SK-N-SH (cell line): Measurements from ENCODE around the gene TIAM2. TPM values are rescaled to one million over a fixed set of nuclear protein-coding genes. Genes with fewer than 3 reads are reported as not detected.

Source experiments
- CTCF ChIA-PET: fragments of 300-600, 350-600 bp; formaldehyde crosslinking; extraction: SDS; loops from one replicate; lab custom pipeline; 2021; lab: Yijun Ruan, JAX
- POLR2A ChIA-PET: fragments of 350-600 bp; sonication (Branson Sonifier 250); formaldehyde crosslinking; extraction: SDS; loops from one replicate; lab custom pipeline; 2020; ENCODE audit warnings: antibody characterized with exemption, inconsistent platforms; lab: Yijun Ruan, JAX
- DNase-seq: peaks from one replicate; pipeline ENCODE4 v3.0.0; 2012
- H2AFZ ChIP-seq: fragments of 200-600 bp; sonication (generic); 2 replicates; pipeline ENCODE4 v1.8.1; 2016; ENCODE audit warnings: antibody characterized with exemption, mild to moderate bottlenecking, low read depth
- H3F3A ChIP-seq: fragments of 200-600 bp; sonication (generic); replicated peaks from 2 replicates; pipeline ENCODE3; 2016; ENCODE audit warnings: antibody characterized with exemption, mild to moderate bottlenecking; ENCODE audit not compliant: insufficient read depth
- H3K27ac ChIP-seq, 2 experiments: fragments of 200-500 bp in 1 of 2; fragments of 200-600 bp in 1 of 2; sonication (Bioruptor generic) in 1 of 2; sonication (generic), shearing (Covaris generic) in 1 of 2; 2 replicates each; pipeline versions ENCODE4 v1.5.1 to v1.6.1; 2014 to 2016; ENCODE audit warnings: low read depth in 2 of 2, inconsistent platforms in 1 of 2, low read length in 1 of 2, mild to moderate bottlenecking in 1 of 2, mixed read lengths in 1 of 2
- H3K27me3 ChIP-seq: fragments of 200-600 bp; sonication (generic), shearing (Covaris generic); 2 replicates; pipeline ENCODE4 v1.6.1; 2016; ENCODE audit warnings: mixed run types; ENCODE audit not compliant: insufficient read depth
- H3K36me3 ChIP-seq, 2 experiments: fragments of 200-500 bp in 1 of 2; fragments of 200-600 bp in 1 of 2; sonication (Bioruptor generic) in 1 of 2; sonication (generic) in 1 of 2; replicated peaks in 1 of 2; 2 replicates each; pipeline versions ENCODE3 to v1.5.1; 2014 to 2016; ENCODE audit warnings: low read length in 1 of 2, mild to moderate bottlenecking in 1 of 2; ENCODE audit not compliant: insufficient read depth in 2 of 2, control insufficient read depth in 1 of 2
- H3K4me1 ChIP-seq, 2 experiments: fragments of 200-500 bp in 1 of 2; fragments of 200-600 bp in 1 of 2; sonication (Bioruptor generic) in 1 of 2; sonication (generic), shearing (Covaris generic) in 1 of 2; 2 replicates each; pipeline versions ENCODE4 v1.5.1 to v1.6.1; 2014 to 2016; ENCODE audit warnings: low read depth in 1 of 2, low read length in 1 of 2, mixed run types in 1 of 2; ENCODE audit not compliant: insufficient read depth in 2 of 2, control insufficient read depth in 1 of 2
- H3K4me2 ChIP-seq: fragments of 200-600 bp; sonication (generic), shearing (Covaris generic); 2 replicates; pipeline ENCODE4 v1.6.1; 2017; ENCODE audit warnings: mixed run types
- H3K4me3 ChIP-seq, 2 experiments: fragments of 200-500 bp in 1 of 2; fragments of 200-600 bp in 1 of 2; sonication (Bioruptor generic) in 1 of 2; sonication (generic), shearing (Covaris generic) in 1 of 2; 2 replicates each; pipeline versions ENCODE4 v1.5.1 to v1.8.1; 2014 to 2016; ENCODE audit warnings: low read depth in 2 of 2, inconsistent platforms in 1 of 2, low read length in 1 of 2, mild to moderate bottlenecking in 1 of 2, mixed read lengths in 1 of 2, moderate library complexity in 1 of 2
- H3K79me2 ChIP-seq: fragments of 200-600 bp; sonication (generic); 2 replicates; pipeline ENCODE4 v1.8.1; 2017; ENCODE audit warnings: mild to moderate bottlenecking; ENCODE audit not compliant: insufficient read depth
- H3K9ac ChIP-seq: fragments of 200-600 bp; sonication (generic); 2 replicates; pipeline ENCODE4 v1.6.1; 2017; ENCODE audit warnings: mixed run types
- H3K9me2 ChIP-seq: fragments of 200-600 bp; sonication (generic); 2 replicates; pipeline ENCODE4 v1.6.1; 2017; ENCODE audit warnings: mixed run types
- H3K9me3 ChIP-seq: fragments of 200-600 bp; sonication (generic); 2 replicates; pipeline ENCODE4 v1.6.1; 2017; ENCODE audit warnings: mixed run types, mild to moderate bottlenecking, moderate library complexity
- H4K20me1 ChIP-seq: fragments of 200-600 bp; sonication (generic); 2 replicates; pipeline ENCODE4 v1.6.1; 2017; ENCODE audit warnings: mild to moderate bottlenecking, mixed run types; ENCODE audit not compliant: insufficient read depth
- EP300 ChIP-seq, 2 experiments: IDR thresholded peaks; 2 replicates each; pipeline versions ENCODE4 v1.4.0 to v1.6.1; 2012; ENCODE audit warnings: borderline replicate concordance in 1 of 2, low read depth in 1 of 2, low read length in 1 of 2
- FOSL2 ChIP-seq: IDR thresholded peaks from 2 replicates; pipeline ENCODE4 v1.4.0; 2012; ENCODE audit warnings: low read depth, mild to moderate bottlenecking, moderate library complexity, borderline replicate concordance
- FOXJ3 ChIP-seq: sonication (generic); formaldehyde crosslinking; IDR thresholded peaks from 2 replicates; pipeline ENCODE4 v1.5.1; 2020; ENCODE audit warnings: mild to moderate bottlenecking, missing genetic modification reagents
- JUND ChIP-seq: IDR thresholded peaks from 2 replicates; pipeline ENCODE4 v1.4.0; 2012
- NRF1 ChIP-seq: IDR thresholded peaks from 2 replicates; pipeline ENCODE4 v1.6.1; 2012; ENCODE audit warnings: low read depth, mild to moderate bottlenecking, low read length
- POLR2AphosphoS5 ChIP-seq: IDR thresholded peaks from 2 replicates; pipeline ENCODE4 v1.6.1; 2012; ENCODE audit warnings: low read depth, low read length
- RFX5 ChIP-seq: IDR thresholded peaks from 2 replicates; pipeline ENCODE4 v1.6.1; 2012; ENCODE audit warnings: mild to moderate bottlenecking, improper control_type of control experiment, low read length
- RXRA ChIP-seq: IDR thresholded peaks from 2 replicates; pipeline ENCODE4 v1.4.0; 2012; ENCODE audit warnings: low read depth, mild to moderate bottlenecking, borderline replicate concordance
- SIN3A ChIP-seq: IDR thresholded peaks from 2 replicates; pipeline ENCODE4 v1.6.1; 2012; ENCODE audit warnings: low read depth, mild to moderate bottlenecking, low read length, moderate library complexity, borderline replicate concordance
- TAF1 ChIP-seq: IDR thresholded peaks from 2 replicates; pipeline ENCODE4 v1.6.1; 2012; ENCODE audit warnings: low read depth, mild to moderate bottlenecking, low read length, moderate library complexity, borderline replicate concordance
- YY1 ChIP-seq: IDR thresholded peaks from 2 replicates; pipeline ENCODE4 v1.4.0; 2012; ENCODE audit warnings: low read depth, mild to moderate bottlenecking
- WGBS: methylation state at CpG from one replicate; pipeline ENCODE4 v1.1.6; 2017; ENCODE audit warnings: low lambda C conversion rate; 5-methylcytosine and 5-hydroxymethylcytosine counted together
- polyA plus RNA-seq, 3 experiments: library from polyadenylated mRNA; depleted of rRNA; stranded (reverse); fragments of >200 nt; gene quantifications; 2 replicates each; pipeline ENCODE4 v1.2.3, GENCODE V29; 2012
- TF ChIP-seq, protein P1 (sequence below): IDR thresholded peaks from 2 replicates; pipeline ENCODE4 v1.6.1; 2012; ENCODE audit warnings: mild to moderate bottlenecking, low read depth, low read length, moderate library complexity
- TF ChIP-seq, protein P2 (sequence below): fragments of 150-350 bp; IDR thresholded peaks from 2 replicates; pipeline ENCODE4 v1.6.1; 2017; ENCODE audit warnings: antibody characterized with exemption, low read length, low read depth, borderline replicate concordance
- TF ChIP-seq, protein P3 (sequence below): IDR thresholded peaks from 2 replicates; pipeline ENCODE4 v1.4.0; 2012; ENCODE audit warnings: low read depth, borderline replicate concordance

Gene TIAM2
- polyA plus RNA-seq, 1 of the 3 experiments (the other 2 are of a cell fraction), result 13.6 TPM

DNA sequence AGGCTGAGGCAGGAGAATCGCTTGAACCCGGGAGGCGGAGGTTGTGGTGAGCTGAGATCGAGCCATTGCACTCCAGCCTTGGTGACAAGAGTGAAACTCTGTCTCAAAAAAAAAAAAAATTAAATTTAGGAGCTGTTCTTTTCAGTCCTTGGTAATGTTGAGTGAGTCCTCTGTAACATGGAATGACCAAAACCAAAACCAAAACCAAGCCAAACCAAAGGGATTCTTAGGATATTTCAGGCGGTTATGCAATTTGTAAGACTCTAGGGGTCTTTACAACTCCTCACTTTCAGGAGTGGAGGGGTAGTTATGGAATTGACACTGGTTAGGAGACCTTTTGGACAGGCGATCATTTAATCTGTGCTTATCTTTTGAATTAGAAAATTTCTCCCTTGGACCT is 15.8 kb downstream of the TIAM2 start (continued):
- TF ChIP-seq, protein P1, sequence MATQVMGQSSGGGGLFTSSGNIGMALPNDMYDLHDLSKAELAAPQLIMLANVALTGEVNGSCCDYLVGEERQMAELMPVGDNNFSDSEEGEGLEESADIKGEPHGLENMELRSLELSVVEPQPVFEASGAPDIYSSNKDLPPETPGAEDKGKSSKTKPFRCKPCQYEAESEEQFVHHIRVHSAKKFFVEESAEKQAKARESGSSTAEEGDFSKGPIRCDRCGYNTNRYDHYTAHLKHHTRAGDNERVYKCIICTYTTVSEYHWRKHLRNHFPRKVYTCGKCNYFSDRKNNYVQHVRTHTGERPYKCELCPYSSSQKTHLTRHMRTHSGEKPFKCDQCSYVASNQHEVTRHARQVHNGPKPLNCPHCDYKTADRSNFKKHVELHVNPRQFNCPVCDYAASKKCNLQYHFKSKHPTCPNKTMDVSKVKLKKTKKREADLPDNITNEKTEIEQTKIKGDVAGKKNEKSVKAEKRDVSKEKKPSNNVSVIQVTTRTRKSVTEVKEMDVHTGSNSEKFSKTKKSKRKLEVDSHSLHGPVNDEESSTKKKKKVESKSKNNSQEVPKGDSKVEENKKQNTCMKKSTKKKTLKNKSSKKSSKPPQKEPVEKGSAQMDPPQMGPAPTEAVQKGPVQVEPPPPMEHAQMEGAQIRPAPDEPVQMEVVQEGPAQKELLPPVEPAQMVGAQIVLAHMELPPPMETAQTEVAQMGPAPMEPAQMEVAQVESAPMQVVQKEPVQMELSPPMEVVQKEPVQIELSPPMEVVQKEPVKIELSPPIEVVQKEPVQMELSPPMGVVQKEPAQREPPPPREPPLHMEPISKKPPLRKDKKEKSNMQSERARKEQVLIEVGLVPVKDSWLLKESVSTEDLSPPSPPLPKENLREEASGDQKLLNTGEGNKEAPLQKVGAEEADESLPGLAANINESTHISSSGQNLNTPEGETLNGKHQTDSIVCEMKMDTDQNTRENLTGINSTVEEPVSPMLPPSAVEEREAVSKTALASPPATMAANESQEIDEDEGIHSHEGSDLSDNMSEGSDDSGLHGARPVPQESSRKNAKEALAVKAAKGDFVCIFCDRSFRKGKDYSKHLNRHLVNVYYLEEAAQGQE, result no peak
- no peak for TF ChIP-seq FOXJ3 (CRISPR knock-in tag)
- TF ChIP-seq, all 33 proteins: peak for 0

DNA sequence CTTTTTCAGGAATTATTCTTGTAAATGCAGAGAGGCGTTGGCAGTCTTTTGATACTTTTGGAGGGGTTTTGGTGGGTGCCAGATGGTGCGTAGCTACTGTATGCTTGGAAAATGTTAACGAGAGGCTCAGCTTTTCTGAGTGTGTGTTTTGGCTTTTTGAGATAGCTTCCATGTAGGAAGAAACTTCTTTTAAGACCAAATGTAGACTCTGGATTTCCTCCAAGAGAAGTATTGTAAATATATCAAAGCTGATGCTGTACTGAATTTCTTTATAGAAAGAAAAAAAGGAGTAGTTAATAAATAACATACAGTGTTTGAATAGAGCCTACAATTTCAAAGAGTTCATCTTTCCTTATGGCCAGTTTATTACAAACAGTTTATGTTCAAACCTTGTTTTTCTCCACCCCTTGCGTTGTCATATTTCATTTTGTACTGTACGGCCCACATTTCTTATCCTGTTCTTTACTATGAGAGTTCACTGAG is 16.7 kb downstream of the TIAM2 start:
- no peaks in the 10 kb centered on the region for H3K27me3 ChIP-seq
- DNase-seq, result no peak
- POLR2A ChIA-PET, result no interaction called here
- H3K4me2 ChIP-seq, result no peak overlapping the region
- H3K4me3 ChIP-seq, result no peak overlapping the region
- H3K79me2 ChIP-seq, result peaks cover 37% of the 10 kb centered on the region; the same call in 1 of the 2 replicates
- H3K9ac ChIP-seq, result no peak overlapping the region
- TF ChIP-seq RFX5 (no peak), TAF1 (no peak), FOSL2 (no peak), NRF1 (no peak), SIN3A (no peak), EP300 (IDR thresholded peaks at IDR 0.05; ENCODE audit: borderline replicate concordance in 1 of 2, low read depth in 1 of 2, low read length in 1 of 2) (no peak), JUND (no peak), RXRA (no peak), POLR2AphosphoS5 (no peak), YY1 (no peak), FOXJ3 (CRISPR knock-in tag) (no peak)
- TF ChIP-seq, protein P2, sequence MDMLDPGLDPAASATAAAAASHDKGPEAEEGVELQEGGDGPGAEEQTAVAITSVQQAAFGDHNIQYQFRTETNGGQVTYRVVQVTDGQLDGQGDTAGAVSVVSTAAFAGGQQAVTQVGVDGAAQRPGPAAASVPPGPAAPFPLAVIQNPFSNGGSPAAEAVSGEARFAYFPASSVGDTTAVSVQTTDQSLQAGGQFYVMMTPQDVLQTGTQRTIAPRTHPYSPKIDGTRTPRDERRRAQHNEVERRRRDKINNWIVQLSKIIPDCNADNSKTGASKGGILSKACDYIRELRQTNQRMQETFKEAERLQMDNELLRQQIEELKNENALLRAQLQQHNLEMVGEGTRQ, result no peak
- TF ChIP-seq, protein P3, sequence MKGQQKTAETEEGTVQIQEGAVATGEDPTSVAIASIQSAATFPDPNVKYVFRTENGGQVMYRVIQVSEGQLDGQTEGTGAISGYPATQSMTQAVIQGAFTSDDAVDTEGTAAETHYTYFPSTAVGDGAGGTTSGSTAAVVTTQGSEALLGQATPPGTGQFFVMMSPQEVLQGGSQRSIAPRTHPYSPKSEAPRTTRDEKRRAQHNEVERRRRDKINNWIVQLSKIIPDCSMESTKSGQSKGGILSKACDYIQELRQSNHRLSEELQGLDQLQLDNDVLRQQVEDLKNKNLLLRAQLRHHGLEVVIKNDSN, result no peak
- TF ChIP-seq, all 33 proteins: peak for 0
- no peaks in the 10 kb centered on the region for H4K20me1 ChIP-seq
- no peak overlapping the region; a peak in 1 of 4 replicates for H3K27ac ChIP-seq
- peaks cover 9 to 11% of the 10 kb centered on the region in 2 experiments for H3K4me1 ChIP-seq
- no peaks in the 10 kb centered on the region for H3K36me3 ChIP-seq
- peaks cover 14% of the 10 kb centered on the region for H3F3A ChIP-seq
- WGBS, result 91% methylated on average over 5 of the region's 5 CpGs
- no peaks in the 10 kb centered on the region for H3K9me2 ChIP-seq
- H3K9me3 ChIP-seq, result no peaks in the 10 kb centered on the region
- H2AFZ ChIP-seq, result no peak overlapping the region
- CTCF ChIA-PET, result interaction anchor here (1.2 kb wide), 1 partner anchor 10 kb away, joined by 4 read pairs; no protein-coding TSS in a partner anchor
